Kidney epithelial cell (primary cell): ENCODE measurements around the gene PEAK3. TPM values are rescaled to one million over a fixed set of nuclear protein-coding genes. Genes with fewer than 3 reads are reported as not detected.

ENCODE experiments used
- DNase-seq: peaks from one replicate; pipeline ENCODE4 v3.0.0-alpha.2; 2010; ENCODE audit warnings: low read depth
- H3K27me3 ChIP-seq: 2 replicates; pipeline ENCODE4 v1.6.0; 2011; ENCODE audit warnings: low read length; ENCODE audit not compliant: control insufficient read depth, insufficient read depth
- H3K36me3 ChIP-seq: 2 replicates; pipeline ENCODE4 v1.5.1; 2011; ENCODE audit warnings: low read length; ENCODE audit not compliant: control insufficient read depth, insufficient read depth
- H3K4me3 ChIP-seq: 2 replicates; pipeline ENCODE4 v1.5.1; 2011; ENCODE audit warnings: low read depth, mild to moderate bottlenecking, control low read depth, low read length
- CTCF ChIP-seq: IDR thresholded peaks from 2 replicates; pipeline ENCODE4 v1.5.1; 2011; ENCODE audit warnings: mild to moderate bottlenecking, moderate library complexity, low read length, control low read depth, inconsistent platforms; ENCODE audit not compliant: insufficient read depth, poor library complexity, severe bottlenecking
- total RNA-seq: library from RNA; depleted of rRNA; stranded (reverse); fragments of >200 nt; gene quantifications from 2 replicates; pipeline ENCODE4 v1.2.3, GENCODE V29; 2015

Gene PEAK3
- total RNA-seq, 1 donor from 2014 or later: not detected

GRCh38 chr19:2288818-2289713 is 7.1 kb upstream of the PEAK3 start:
- DNase-seq: no peak
- TF ChIP-seq CTCF: no peak
- no peaks in the 10 kb centered on the region for H3K36me3 ChIP-seq
- peaks cover 75% of the 10 kb centered on the region for H3K27me3 ChIP-seq
- no peak overlapping the region for H3K4me3 ChIP-seq

- TF ChIP-seq CTCF: no peak
- Histone ChIP-seq H3K4me3 (no peak overlapping the region), H3K36me3 (no peaks in the 10 kb centered on the region), H3K27me3 (peaks cover 68% of the 10 kb centered on the region)
- DNase-seq: no peak
These were observed 6.4 kb upstream of the PEAK3 start for GRCh38 chr19:2288338-2288817.

- H3K36me3 ChIP-seq: no peaks in the 10 kb centered on the region
- no peak for DNase-seq
- H3K4me3 ChIP-seq: no peak overlapping the region
- TF ChIP-seq CTCF: no peak
- peaks cover 71% of the 10 kb centered on the region for H3K27me3 ChIP-seq
These were observed 5.8 kb upstream of the PEAK3 start for GRCh38 chr19:2287585-2288337.

GRCh38 chr19:2286402-2287140 is 4.6 kb upstream of the PEAK3 start:
- no peak for DNase-seq
- Histone ChIP-seq H3K27me3 (peaks cover 73% of the 10 kb centered on the region), H3K4me3 (no peak overlapping the region), H3K36me3 (no peaks in the 10 kb centered on the region)
- no peak for TF ChIP-seq CTCF

- TF ChIP-seq CTCF: no peak
- no peak for DNase-seq
- no peak overlapping the region for H3K4me3 ChIP-seq
- H3K36me3 ChIP-seq: no peaks in the 10 kb centered on the region
- H3K27me3 ChIP-seq: peaks cover 47% of the 10 kb centered on the region
These were observed 2.0 kb upstream of the PEAK3 start for GRCh38 chr19:2283835-2284507.
